Small intestine (tissue), 16 donors: ENCODE measurements around the gene DMBT1. TPM values are rescaled to one million over a fixed set of nuclear protein-coding genes. Genes with fewer than 3 reads are reported as not detected.

Source experiments
- DNase-seq, 2 donors: peaks; one replicate each; pipeline versions ENCODE4 v3.0.0 to v3.0.0-alpha.2; 2013
- FAIRE-seq: peaks from 2 replicates; lab custom pipeline; 2012; peaks lifted over from hg19 to GRCh38; lab: Jason Lieb, UNC
- H3K27ac ChIP-seq, 3 donors: one replicate each; pipeline ENCODE4 v1.5.1; 2013; ENCODE audit warnings: low read length in 2 of 3, mild to moderate bottlenecking in 2 of 3, control low read depth in 1 of 3, inconsistent platforms in 1 of 3, low read depth in 1 of 3, moderate library complexity in 1 of 3
- H3K27me3 ChIP-seq, 3 donors: one replicate each; pipeline ENCODE4 v1.6.1; 2013; ENCODE audit warnings: low read length in 3 of 3, inconsistent platforms in 1 of 3; ENCODE audit not compliant: control insufficient read depth in 3 of 3, insufficient read depth in 3 of 3
- H3K36me3 ChIP-seq, 3 donors: one replicate each; pipeline ENCODE4 v1.6.1; 2013; ENCODE audit warnings: low read length in 3 of 3, inconsistent platforms in 1 of 3, low read depth in 1 of 3, mild to moderate bottlenecking in 1 of 3, moderate library complexity in 1 of 3; ENCODE audit not compliant: control insufficient read depth in 3 of 3, insufficient read depth in 2 of 3
- H3K4me1 ChIP-seq, 3 donors: one replicate each; pipeline ENCODE4 v1.6.1; 2013; ENCODE audit warnings: low read length in 2 of 3, inconsistent platforms in 1 of 3, low read depth in 1 of 3, mild to moderate bottlenecking in 1 of 3, moderate library complexity in 1 of 3; ENCODE audit not compliant: control insufficient read depth in 3 of 3, insufficient read depth in 2 of 3
- H3K4me3 ChIP-seq, 3 donors: one replicate each; pipeline ENCODE4 v1.5.1; 2013; ENCODE audit warnings: low read length in 3 of 3, control low read depth in 1 of 3, inconsistent platforms in 1 of 3, low read depth in 1 of 3, mild to moderate bottlenecking in 1 of 3, moderate library complexity in 1 of 3
- H3K9me3 ChIP-seq, 2 donors: one replicate each; pipeline ENCODE4 v1.6.1; 2013; ENCODE audit warnings: low read depth in 1 of 2, low read length in 1 of 2; ENCODE audit not compliant: control insufficient read depth in 2 of 2, insufficient read depth in 1 of 2
- WGBS, 3 donors: extraction: QIAGEN DNeasy Blood & Tissue Kit; methylation state at CpG; one replicate each; pipeline ENCODE4 v1.1.7; 2013; 5-methylcytosine and 5-hydroxymethylcytosine counted together
- long read RNA-seq, 10 donors: transcript quantifications; one replicate each; lab custom pipeline, GENCODE V29; 2026
- polyA plus RNA-seq, 4 donors: library from polyadenylated mRNA; stranded (reverse) in 3 of 4; unstranded in 1 of 4; fragments of 200-250 nt in 3 of 4; fragments of 120-200 nt in 1 of 4; gene quantifications; one replicate each; pipeline versions ENCODE4 v1.2.1 to v1.2.3, GENCODE V29; 2013
- donor health status: healthy with polysubstance abuse.
- donor health status: control.
- donor health status: control.
- donor health status: Bipolar disorder and iron deficiency.
- donor health status: healthy.

DMBT1 gene
- polyA plus RNA-seq, result 1,000 to 10,000 TPM in 1 of 4 donors, 100 to 1,000 TPM in 1, 10 to 100 TPM in 2; 10.5 to 2,003 (median 65.4) TPM
- long read RNA-seq, donor 1, partial matches to known transcripts, result 106 of 106 reads
- long read RNA-seq, donor 1, other reads (novel, unspliced or antisense), result 0 of 106 reads
- long read RNA-seq, donor 2, partial matches to known transcripts, result 239 of 239 reads
- long read RNA-seq, donor 2, other reads (novel, unspliced or antisense), result 0 of 239 reads
- long read RNA-seq, donor 3, partial matches to known transcripts, result 320 of 320 reads
- long read RNA-seq, donor 3, other reads (novel, unspliced or antisense), result 0 of 320 reads
- long read RNA-seq, donor 4, result 0 reads
- long read RNA-seq, donor 5, partial matches to known transcripts, result 87 of 87 reads
- long read RNA-seq, donor 5, other reads (novel, unspliced or antisense), result 0 of 87 reads
- long read RNA-seq, donor 6, partial matches to known transcripts, result 167 of 167 reads
- long read RNA-seq, donor 6, other reads (novel, unspliced or antisense), result 0 of 167 reads
- long read RNA-seq, donor 7, result 0 reads
- long read RNA-seq, donor 8, result 0 reads
- long read RNA-seq, donor 9, result 0 reads
- long read RNA-seq, donor 10, partial matches to known transcripts, result 129 of 129 reads
- long read RNA-seq, donor 10, other reads (novel, unspliced or antisense), result 0 of 129 reads

- Histone ChIP-seq H3K27ac (peak within 1 kb of the TSS in 2 of 3 donors; percentile 39 to 80), H3K36me3 (peaks cover 0 to 10% (median 3%) of the 10 kb centered on the region in 3 donors), H3K4me3 (peak within 1 kb of the TSS in 2 of 3 donors; percentile 20 to 46), H3K27me3 (no peaks in the 10 kb centered on the region), H3K9me3 (no peaks in the 10 kb centered on the region), H3K4me1 (peaks cover 4 to 30% (median 10%) of the 10 kb centered on the region in 3 donors)
- 6 to 22% (median 6%) methylated on average over 4 of the region's 4 CpGs for WGBS, 3 donors
- no peak for FAIRE-seq
- peak in 1 of 2 donors; percentile 80 for DNase-seq
Measured at GRCh38 chr10:122560279-122560804, at the start of gene DMBT1. DMBT1 (plus strand) TSS chr10:122560754; CDS start chr10:122560771, 17 bp downstream.

- Histone ChIP-seq H3K27ac (no peak overlapping the region), H3K4me3 (no peak overlapping the region), H3K36me3 (peaks cover 0 to 43% (median 0%) of the 10 kb centered on the region in 3 donors), H3K9me3 (no peaks in the 10 kb centered on the region), H3K4me1 (no peaks in the 10 kb centered on the region), H3K27me3 (no peaks in the 10 kb centered on the region)
- WGBS, 3 donors, result 71 to 84% (median 81%) methylated on average over 4 of the region's 4 CpGs
- DNase-seq (no peak), FAIRE-seq (no peak)
Measured at GRCh38 chr10:122513053-122513452, 47.5 kb upstream of the DMBT1 start.

- 89 to 97% (median 93%) methylated on average over 22 of the region's 22 CpGs for WGBS, 3 donors
- FAIRE-seq (no peak), DNase-seq (no peak)
- Histone ChIP-seq H3K4me1 (peaks cover 0 to 5% (median 0%) of the 10 kb centered on the region in 3 donors), H3K4me3 (no peak overlapping the region), H3K27me3 (no peaks in the 10 kb centered on the region), H3K36me3 (peaks cover 0 to 34% (median 0%) of the 10 kb centered on the region in 3 donors), H3K9me3 (no peaks in the 10 kb centered on the region), H3K27ac (no peak overlapping the region)
Measured at GRCh38 chr10:122514045-122514840, 46.3 kb upstream of the DMBT1 start.

GRCh38 chr10:122515022-122515424 is 45.5 kb upstream of the DMBT1 start:
- Histone ChIP-seq H3K9me3 (no peaks in the 10 kb centered on the region), H3K4me3 (no peak overlapping the region), H3K4me1 (peaks cover 0 to 6% (median 0%) of the 10 kb centered on the region in 3 donors), H3K27me3 (no peaks in the 10 kb centered on the region), H3K36me3 (peaks cover 0 to 28% (median 0%) of the 10 kb centered on the region in 3 donors), H3K27ac (peak overlapping the region in 1 of 3 donors; percentile 16)
- FAIRE-seq, result no peak
- WGBS, 3 donors, result 70 to 84% (median 77%) methylated on average over 5 of the region's 5 CpGs
- no peak for DNase-seq

GRCh38 chr10:122515588-122516231 is 44.8 kb upstream of the DMBT1 start:
- 75 to 90% (median 83%) methylated on average over 16 of the region's 16 CpGs for WGBS, 3 donors
- Histone ChIP-seq H3K4me1 (peaks cover 0 to 6% (median 0%) of the 10 kb centered on the region in 3 donors), H3K4me3 (no peak overlapping the region), H3K27ac (peak overlapping the region in 1 of 3 donors; percentile 10), H3K9me3 (no peaks in the 10 kb centered on the region), H3K36me3 (peaks cover 0 to 23% (median 0%) of the 10 kb centered on the region in 3 donors), H3K27me3 (no peaks in the 10 kb centered on the region)
- no peak for FAIRE-seq
- peak in 1 of 2 donors; percentile 36 for DNase-seq

GRCh38 chr10:122516734-122517133 is 43.8 kb upstream of the DMBT1 start:
- DNase-seq, result no peak

GRCh38 chr10:122519144-122519543 is 41.4 kb upstream of the DMBT1 start:
- DNase-seq, result peak in 1 of 2 donors; percentile 34
- H3K4me1 ChIP-seq, result peaks cover 0 to 6% (median 0%) of the 10 kb centered on the region in 3 donors
- WGBS, 3 donors, result 30 to 64% (median 42%) methylated on average over 7 of the region's 7 CpGs
- no peaks in the 10 kb centered on the region for H3K27me3 ChIP-seq
- no peak overlapping the region for H3K4me3 ChIP-seq
- H3K9me3 ChIP-seq, result peaks cover 0 to 6% of the 10 kb centered on the region in 2 donors
- no peak for FAIRE-seq
- no peak overlapping the region for H3K27ac ChIP-seq
- peaks cover 0 to 23% (median 0%) of the 10 kb centered on the region in 3 donors for H3K36me3 ChIP-seq

More at GRCh38 chr10:122516734-122517133, 43.8 kb upstream of the DMBT1 start:
- Histone ChIP-seq H3K27ac (no peak overlapping the region), H3K4me1 (peaks cover 0 to 6% (median 0%) of the 10 kb centered on the region in 3 donors), H3K4me3 (no peak overlapping the region), H3K36me3 (peaks cover 0 to 23% (median 0%) of the 10 kb centered on the region in 3 donors), H3K27me3 (no peaks in the 10 kb centered on the region), H3K9me3 (no peaks in the 10 kb centered on the region)
- no peak for FAIRE-seq
- WGBS, 3 donors, result 72 to 78% (median 74%) methylated on average over 4 of the region's 4 CpGs
